Endodermal cell (in vitro differentiated cells): ENCODE data around the gene MOSPD2. TPM values are rescaled to one million over a fixed set of nuclear protein-coding genes. Genes with fewer than 3 reads are reported as not detected.

Experiments
- DNase-seq: peaks from one replicate; pipeline ENCODE4 v3.0.0-alpha.2; 2017
- H3K27ac ChIP-seq: 2 replicates; pipeline ENCODE4 v1.5.1; 2013; ENCODE audit warnings: mild to moderate bottlenecking, low read depth, low read length, moderate library complexity
- H3K27me3 ChIP-seq: 2 replicates; pipeline ENCODE4 v1.6.1; 2013; ENCODE audit warnings: mild to moderate bottlenecking, low read length, moderate library complexity; ENCODE audit not compliant: insufficient read depth, control insufficient read depth, poor library complexity, severe bottlenecking
- H3K36me3 ChIP-seq: 2 replicates; pipeline ENCODE4 v1.7.0; 2013; ENCODE audit warnings: mild to moderate bottlenecking, low read length, moderate library complexity; ENCODE audit not compliant: control insufficient read depth, insufficient read depth
- H3K4me1 ChIP-seq: one replicate; pipeline ENCODE4 v1.7.0; 2013; ENCODE audit warnings: low read length; ENCODE audit not compliant: control insufficient read depth, insufficient read depth
- H3K4me3 ChIP-seq: 2 replicates; pipeline ENCODE4 v1.5.1; 2013; ENCODE audit warnings: mild to moderate bottlenecking, low read length, moderate library complexity
- H3K9ac ChIP-seq: 2 replicates; pipeline ENCODE4 v1.6.1; 2013; ENCODE audit warnings: mild to moderate bottlenecking, low read length, moderate library complexity; ENCODE audit not compliant: poor library complexity, severe bottlenecking; ENCODE audit errors: extremely low read depth
- H3K9me3 ChIP-seq: 2 replicates; pipeline ENCODE4 v1.6.1; 2013; ENCODE audit warnings: mild to moderate bottlenecking, low read length, moderate library complexity; ENCODE audit not compliant: control insufficient read depth
- H3K27ac Mint-ChIP-seq: 2 replicates; pipeline ENCODE4 v1.8.0; 2020; ENCODE audit warnings: mixed read lengths
- H3K27me3 Mint-ChIP-seq: 2 replicates; pipeline ENCODE4 v1.8.0; 2021; ENCODE audit warnings: mild to moderate bottlenecking, mixed read lengths; ENCODE audit not compliant: insufficient read depth
- H3K36me3 Mint-ChIP-seq: 2 replicates; pipeline ENCODE4 v1.8.0; 2020; ENCODE audit warnings: low read depth, mixed read lengths
- H3K4me1 Mint-ChIP-seq: 2 replicates; pipeline ENCODE4 v1.8.0; 2020; ENCODE audit warnings: mixed read lengths
- H3K4me3 Mint-ChIP-seq: 2 replicates; pipeline ENCODE4 v1.8.0; 2020; ENCODE audit warnings: mild to moderate bottlenecking, moderate library complexity, mixed read lengths
- H3K9me3 Mint-ChIP-seq: 2 replicates; pipeline ENCODE4 v1.8.0; 2020; ENCODE audit warnings: mild to moderate bottlenecking, mixed read lengths
- WGBS, 2 experiments: methylation state at CpG; one replicate each; pipeline versions ENCODE4 v1.1.5 to v1.1.7; 2013; ENCODE audit warnings: missing lambda C conversion rate in 2 of 2, mixed read lengths in 1 of 2; ENCODE audit not compliant: insufficient coverage in 1 of 2, insufficient read length in 1 of 2; 5-methylcytosine and 5-hydroxymethylcytosine counted together
- total RNA-seq, 2 donors: library from RNA; stranded (reverse); fragmentation: NEBNext Ultra II Directional in 1 of 2; extraction: Animal tissue kit (Norgen Biotek cat#: 25700) in 1 of 2; gene quantifications; 2 replicates in 1 of 2; 3 replicates in 1 of 2; pipeline ENCODE4 v1.2.1, GENCODE V29; 2021
- TF ChIP-seq, protein P1 (sequence below): fragments of 200-600 bp; sonication (generic); conservative IDR thresholded peaks from 2 replicates; pipeline ENCODE4 v1.5.0; 2021; ENCODE audit warnings: antibody characterized with exemption, mild to moderate bottlenecking

Gene MOSPD2
- total RNA-seq, 2 donors from 2014 or later: 10.8 to 17.6 TPM

DNA sequence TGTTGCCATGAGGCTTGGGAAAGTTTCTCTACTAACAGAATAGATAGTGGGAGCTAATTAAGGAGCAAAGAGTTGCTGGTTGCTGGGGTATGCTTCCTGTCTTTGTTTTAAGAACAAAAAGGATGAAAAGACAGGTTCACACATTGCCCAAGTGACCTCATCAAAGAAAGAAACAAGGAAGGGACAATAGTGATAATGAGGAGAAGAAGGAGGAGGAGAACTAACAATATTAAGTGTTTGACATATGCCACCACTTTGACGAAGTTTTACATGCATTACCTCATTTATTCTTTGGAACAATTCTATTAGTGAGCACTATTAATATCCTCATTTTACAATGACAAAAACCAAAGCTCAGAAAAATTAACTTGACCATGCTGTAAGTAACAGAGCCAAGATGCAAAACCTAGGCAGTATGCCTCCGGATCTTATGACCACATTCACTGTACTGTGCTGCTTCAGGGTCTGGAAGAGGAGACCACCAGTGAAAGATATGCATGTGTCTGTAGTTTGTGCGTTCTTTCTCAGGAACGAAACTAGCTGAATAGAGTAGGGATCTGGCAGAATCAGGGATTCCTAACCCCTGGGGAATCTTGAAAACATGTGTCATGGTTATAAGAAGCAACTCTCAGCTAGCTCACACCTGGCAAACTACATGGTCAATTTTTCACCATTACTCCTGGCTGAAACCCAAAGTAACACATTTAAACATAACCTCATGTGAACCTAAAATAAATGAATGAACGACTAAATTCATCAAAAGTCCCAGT is 83.8 kb downstream of the MOSPD2 start:
- Histone ChIP-seq H3K27ac (no peak overlapping the region), H3K4me1 (no peaks in the 10 kb centered on the region), H3K27me3 (no peaks in the 10 kb centered on the region), H3K9me3 (no peaks in the 10 kb centered on the region), H3K9ac (no peak overlapping the region), H3K4me3 (no peak overlapping the region), H3K36me3 (no peaks in the 10 kb centered on the region)
- peaks cover 73% of the 10 kb centered on the region for H3K9me3 Mint-ChIP-seq
- H3K27me3 Mint-ChIP-seq: peaks cover 1% of the 10 kb centered on the region
- DNase-seq: no peak
- no peaks in the 10 kb centered on the region for H3K4me1 Mint-ChIP-seq
- peaks cover 3% of the 10 kb centered on the region for H3K36me3 Mint-ChIP-seq
- 80 to 99% methylated on average over 1 to 5 of the region's 5 CpGs for WGBS, 2 experiments
- TF ChIP-seq, protein P1, sequence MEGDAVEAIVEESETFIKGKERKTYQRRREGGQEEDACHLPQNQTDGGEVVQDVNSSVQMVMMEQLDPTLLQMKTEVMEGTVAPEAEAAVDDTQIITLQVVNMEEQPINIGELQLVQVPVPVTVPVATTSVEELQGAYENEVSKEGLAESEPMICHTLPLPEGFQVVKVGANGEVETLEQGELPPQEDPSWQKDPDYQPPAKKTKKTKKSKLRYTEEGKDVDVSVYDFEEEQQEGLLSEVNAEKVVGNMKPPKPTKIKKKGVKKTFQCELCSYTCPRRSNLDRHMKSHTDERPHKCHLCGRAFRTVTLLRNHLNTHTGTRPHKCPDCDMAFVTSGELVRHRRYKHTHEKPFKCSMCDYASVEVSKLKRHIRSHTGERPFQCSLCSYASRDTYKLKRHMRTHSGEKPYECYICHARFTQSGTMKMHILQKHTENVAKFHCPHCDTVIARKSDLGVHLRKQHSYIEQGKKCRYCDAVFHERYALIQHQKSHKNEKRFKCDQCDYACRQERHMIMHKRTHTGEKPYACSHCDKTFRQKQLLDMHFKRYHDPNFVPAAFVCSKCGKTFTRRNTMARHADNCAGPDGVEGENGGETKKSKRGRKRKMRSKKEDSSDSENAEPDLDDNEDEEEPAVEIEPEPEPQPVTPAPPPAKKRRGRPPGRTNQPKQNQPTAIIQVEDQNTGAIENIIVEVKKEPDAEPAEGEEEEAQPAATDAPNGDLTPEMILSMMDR: no peak
- H3K27ac Mint-ChIP-seq: no peak overlapping the region
- H3K4me3 Mint-ChIP-seq: no peak overlapping the region

DNA sequence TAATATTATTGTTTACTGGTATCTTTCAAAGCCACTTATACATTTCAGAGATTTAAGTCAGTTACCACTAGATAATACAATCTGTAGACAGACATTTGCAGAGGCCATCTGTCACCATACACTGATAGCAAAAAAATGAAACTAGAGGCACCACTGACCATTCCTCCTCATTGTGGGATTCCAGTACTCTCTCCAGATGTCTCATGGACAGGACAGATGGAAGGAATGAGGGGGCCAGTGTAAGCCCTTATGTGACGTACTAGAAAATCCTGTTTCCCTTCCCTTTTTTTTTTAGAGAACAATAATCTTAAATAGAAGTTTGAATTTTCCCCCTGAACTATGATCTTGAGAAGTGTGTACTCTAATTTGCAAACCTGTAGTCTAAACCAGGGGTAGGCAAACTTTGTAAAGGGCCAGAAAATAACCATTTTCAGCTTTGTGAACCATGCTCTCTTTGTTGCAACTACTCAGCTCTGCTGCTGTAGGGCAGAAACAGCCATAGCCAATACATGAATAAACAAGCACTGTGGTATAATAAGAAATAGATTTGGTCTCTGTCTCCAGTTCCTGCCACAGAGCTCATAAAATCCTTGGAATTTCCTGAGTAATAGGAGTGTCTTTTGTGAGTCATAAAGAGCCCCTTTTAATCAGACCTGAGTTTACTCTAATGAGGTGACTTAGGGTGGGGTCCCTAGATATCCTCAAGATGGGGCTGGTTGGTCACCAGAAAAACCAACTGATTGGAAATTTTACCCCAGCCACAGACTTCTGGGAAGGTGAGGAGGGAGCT is 90.4 kb downstream of the MOSPD2 start:
- Histone ChIP-seq H3K9ac (no peak overlapping the region), H3K9me3 (no peaks in the 10 kb centered on the region), H3K4me1 (no peaks in the 10 kb centered on the region), H3K27me3 (no peaks in the 10 kb centered on the region), H3K27ac (no peak overlapping the region), H3K4me3 (no peak overlapping the region), H3K36me3 (no peaks in the 10 kb centered on the region)
- TF ChIP-seq, protein P1: no peak
- Mint-ChIP-seq H3K27ac (no peak overlapping the region), H3K27me3 (no peaks in the 10 kb centered on the region), H3K4me3 (no peak overlapping the region), H3K9me3 (peaks cover 55% of the 10 kb centered on the region), H3K4me1 (no peaks in the 10 kb centered on the region), H3K36me3 (no peaks in the 10 kb centered on the region)
- no CpG with 5 or more reads among the region's 1 CpG for WGBS, 2 experiments
- DNase-seq: no peak

DNA sequence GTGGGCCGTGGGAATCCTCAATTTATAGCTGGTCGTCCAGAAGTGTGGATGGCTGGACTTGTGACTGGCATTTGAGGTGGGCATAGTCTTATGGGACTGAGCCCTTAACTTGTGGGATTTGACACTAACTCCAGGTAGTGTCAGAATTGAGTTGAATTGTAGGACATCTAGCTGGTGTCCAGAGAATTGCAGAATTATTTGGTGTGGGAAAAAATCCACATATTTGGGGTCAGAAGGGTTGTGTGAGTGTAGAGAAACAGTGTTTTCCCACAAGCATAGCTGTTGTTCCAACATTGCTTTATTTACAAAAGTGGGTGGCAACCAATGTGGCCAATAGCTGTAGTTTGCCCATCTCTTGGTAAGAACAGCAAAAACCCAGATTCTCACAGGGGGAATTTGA is 91.3 kb downstream of the MOSPD2 start:
- Mint-ChIP-seq H3K27me3 (no peaks in the 10 kb centered on the region), H3K36me3 (no peaks in the 10 kb centered on the region), H3K4me1 (no peaks in the 10 kb centered on the region), H3K9me3 (peaks cover 52% of the 10 kb centered on the region), H3K27ac (no peak overlapping the region), H3K4me3 (no peak overlapping the region)
- no peak overlapping the region for H3K4me3 ChIP-seq
- H3K9ac ChIP-seq: no peak overlapping the region
- no peak for DNase-seq
- no peaks in the 10 kb centered on the region for H3K9me3 ChIP-seq
- 73% methylated on average over 2 of the region's 2 CpGs; no CpG with 5 or more reads in 1 of the 2 experiments for WGBS, 2 experiments
- H3K4me1 ChIP-seq: no peaks in the 10 kb centered on the region
- no peak overlapping the region for H3K27ac ChIP-seq
- no peaks in the 10 kb centered on the region for H3K36me3 ChIP-seq
- TF ChIP-seq, protein P1: no peak
- no peaks in the 10 kb centered on the region for H3K27me3 ChIP-seq

Other genes with a start within 250 kb of the MOSPD2 start
- gene FANCB, start 352 bp upstream of the MOSPD2 start, total RNA-seq: 10 to 100 TPM; 12.8 to 15.2 TPM